HepG2 (cell line): ENCODE measurements around the gene AFF4. TPM values are rescaled to one million over a fixed set of nuclear protein-coding genes. Genes with fewer than 3 reads are reported as not detected.
A peak's percentile ranks its signal among the peaks of the same experiment; 100 is the strongest.
"Not testable (repeated sequence)": the region's sequence is repeated elsewhere in the genome, so short reads cannot be mapped to it uniquely, and the experiment has no call there.

Source experiments
- ATAC-seq: fragments of 200-7000 bp; cut with Tn5 transposase; 3 replicates; pipeline ENCODE4 v1.9.1; 2020; ENCODE audit warnings: mild to moderate bottlenecking, moderate library complexity
- BruUV-seq: library from RNA; stranded (reverse); fragments of 400-500 nt; replicated peaks from 2 replicates; lab custom pipeline; 2021; lab: Mats Ljungman, UMichigan
- CTCF ChIA-PET: fragments of 300-600 bp; formaldehyde crosslinking; extraction: SDS; loops from one replicate; lab custom pipeline; 2021; ENCODE audit warnings: low total read pairs, inconsistent platforms, low intra/inter-chr PET ratio; lab: Yijun Ruan, JAX
- POLR2A ChIA-PET: fragments of 350-600 bp; sonication (Branson Sonifier 250); formaldehyde crosslinking; loops from one replicate; lab custom pipeline; 2020; ENCODE audit warnings: antibody characterized with exemption, inconsistent platforms; lab: Yijun Ruan, JAX
- DNase-seq: peaks from one replicate; pipeline ENCODE4 v3.0.0-alpha.2; 2015; ENCODE audit warnings: low spot score
- FAIRE-seq: peaks from 3 replicates; lab custom pipeline; 2011; peaks lifted over from hg19 to GRCh38; lab: Jason Lieb, UNC
- H2AFZ ChIP-seq: one replicate; pipeline ENCODE4 v1.6.1; 2011; ENCODE audit warnings: low read length, inconsistent platforms
- H3K27ac ChIP-seq: fragments of 300-600 bp; 3 replicates; pipeline ENCODE4 v1.8.0; 2011; ENCODE audit warnings: mixed run types, mild to moderate bottlenecking, mixed read lengths, low read length, inconsistent platforms; ENCODE audit not compliant: insufficient read depth; ENCODE audit errors: extremely low read length
- H3K27me3 ChIP-seq, 2 experiments: fragments of 200-600 bp in 1 of 2; 2 replicates in 1 of 2; 3 replicates in 1 of 2; pipeline versions ENCODE4 v1.6.0 to v1.8.0; 2011; ENCODE audit warnings: low read length in 2 of 2, mild to moderate bottlenecking in 2 of 2, moderate library complexity in 2 of 2, inconsistent platforms in 1 of 2; ENCODE audit not compliant: insufficient read depth in 2 of 2, control insufficient read depth in 1 of 2
- H3K36me3 ChIP-seq, 2 experiments: fragments of 200-600 bp in 1 of 2; replicated peaks in 1 of 2; 2 replicates in 1 of 2; 3 replicates in 1 of 2; pipeline versions ENCODE4 v1.5.1 to v1.8.0; 2011; ENCODE audit warnings: low read length in 2 of 2, inconsistent platforms in 1 of 2; ENCODE audit not compliant: insufficient read depth in 2 of 2, control insufficient read depth in 1 of 2
- H3K4me1 ChIP-seq: 2 replicates; pipeline ENCODE4 v1.5.1; 2012; ENCODE audit warnings: low read length, inconsistent platforms; ENCODE audit not compliant: insufficient read depth
- H3K4me2 ChIP-seq: 2 replicates; pipeline ENCODE4 v1.6.0; 2011; ENCODE audit warnings: low read depth, low read length, inconsistent platforms
- H3K4me3 ChIP-seq, 3 experiments: fragments of 200-600 bp in 1 of 3; sonication (generic), shearing (Covaris generic) in 1 of 3; replicated peaks in 1 of 3; 2 replicates each; pipeline ENCODE4 v1.5.1; 2011 to 2016; ENCODE audit warnings: low read length in 3 of 3, inconsistent platforms in 2 of 3, low read depth in 2 of 3, mild to moderate bottlenecking in 2 of 3, control low read depth in 1 of 3, mixed read lengths in 1 of 3; ENCODE audit not compliant: insufficient read depth in 1 of 3
- H3K79me2 ChIP-seq: one replicate; pipeline ENCODE4 v1.6.1; 2011; ENCODE audit warnings: low read length, inconsistent platforms; ENCODE audit not compliant: insufficient read depth
- H3K9ac ChIP-seq: 2 replicates; pipeline ENCODE4 v1.6.0; 2011; ENCODE audit warnings: mild to moderate bottlenecking, low read depth, low read length, inconsistent platforms; ENCODE audit not compliant: insufficient read depth
- H3K9me3 ChIP-seq: 2 replicates; pipeline ENCODE4 v1.5.1; 2012; ENCODE audit warnings: mild to moderate bottlenecking, low read length
- H4K20me1 ChIP-seq: 2 replicates; pipeline ENCODE4 v1.6.0; 2011; ENCODE audit warnings: inconsistent platforms, mild to moderate bottlenecking, low read length, moderate library complexity; ENCODE audit not compliant: insufficient read depth
- ARID5B ChIP-seq: IDR thresholded peaks from 2 replicates; pipeline ENCODE4 v1.4.0; 2020; ENCODE audit warnings: mild to moderate bottlenecking, missing genetic modification reagents
- KLF13 ChIP-seq: sonication (generic); formaldehyde crosslinking; IDR thresholded peaks from 2 replicates; pipeline ENCODE4 v1.4.0; 2020; ENCODE audit warnings: mild to moderate bottlenecking, missing genetic modification reagents
- PAXIP1 ChIP-seq: sonication (generic); formaldehyde crosslinking; conservative IDR thresholded peaks from 2 replicates; pipeline ENCODE4 v1.4.0; 2020; ENCODE audit warnings: mild to moderate bottlenecking, missing genetic modification reagents, moderate library complexity
- SMAD9 ChIP-seq: sonication (generic); formaldehyde crosslinking; IDR thresholded peaks from 2 replicates; pipeline ENCODE4 v1.5.1; 2020; ENCODE audit warnings: mild to moderate bottlenecking, missing genetic modification reagents
- ZMYM3 ChIP-seq: sonication (generic); formaldehyde crosslinking; IDR thresholded peaks from 2 replicates; pipeline ENCODE4 v1.5.1; 2020; ENCODE audit warnings: mild to moderate bottlenecking, missing genetic modification reagents
- ZNF770 ChIP-seq: sonication (generic); formaldehyde crosslinking; IDR thresholded peaks from 2 replicates; pipeline ENCODE4 v1.5.0; 2020; ENCODE audit warnings: mild to moderate bottlenecking, missing genetic modification reagents
- WGBS: methylation state at CpG from one replicate; pipeline ENCODE4 v1.1.6; 2017; ENCODE audit warnings: low lambda C conversion rate; 5-methylcytosine and 5-hydroxymethylcytosine counted together
- in situ Hi-C: cut with HindIII; loops from 2 replicates; pipeline ENCODE4 v1.10.0; 2017; ENCODE audit warnings: low pct_unique_long_range_greater_than_20kb; ENCODE audit not compliant: extremely low pct_ligation_motif_present
- intact Hi-C: fragments of 100-400 bp; cut with micrococcal nuclease; formaldehyde crosslinking; loops from one replicate; pipeline ENCODE4 v1.10.0; 2022; ENCODE audit not compliant: unreplicated experiment
- polyA plus RNA-seq, 8 experiments: library from polyadenylated mRNA; depleted of rRNA in 3 of 8; stranded (reverse) in 7 of 8; unstranded in 1 of 8; fragments of >200 nt; fragmentation: Illumina TruSeq in 4 of 8; extraction: Trizol in 4 of 8; gene quantifications; 2 replicates each; pipeline versions ENCODE4 v1.2.1 to v1.2.3, GENCODE V29; 2011 to 2016; ENCODE audit warnings: low read depth in 4 of 8, missing spikeins in 1 of 8, mixed read lengths in 1 of 8; ENCODE audit not compliant: insufficient read depth in 1 of 8
- total RNA-seq, 5 experiments: library from RNA; depleted of rRNA; stranded (reverse); fragments of >200 nt; fragmentation: Illumina TruSeq; extraction: Trizol; gene quantifications; 2 replicates each; pipeline ENCODE4 v1.2.3, GENCODE V29; 2016; ENCODE audit warnings: low read depth in 1 of 5

The AFF4 gene
- total and polyA plus RNA-seq, 2 of the 13 experiments (the other 11 are each of a cell fraction or from before 2014, with no cell fraction given): 22.1 to 25.5 TPM

GRCh38 chr5:132854992-132855391 is 108.4 kb downstream of the AFF4 start:
- ATAC-seq, intact Hi-C loops, H3K9me3 ChIP-seq, in situ Hi-C loops, FAIRE-seq, H3K4me3 ChIP-seq, CTCF ChIA-PET, H3K27ac ChIP-seq, H3K27me3 ChIP-seq, BruUV-seq, H3K36me3 ChIP-seq, H3K79me2 ChIP-seq, H3K4me2 ChIP-seq, DNase-seq, H2AFZ ChIP-seq, H3K9ac ChIP-seq, H4K20me1 ChIP-seq: not testable (repeated sequence)
- POLR2A ChIA-PET: interaction anchor here (2.6 to 2.8 kb wide), 2 partner anchors 10 to 15 kb away, joined by 20 to 28 read pairs; partner anchors contain the start of genes GDF9 and UQCRQ
- H3K4me1 ChIP-seq: peaks cover 52% of the 10 kb centered on the region
- TF ChIP-seq ZMYM3 (CRISPR knock-in tag) (peak; percentile 69; the same call in 1 of the 2 replicates), ZNF770 (CRISPR knock-in tag) (peak; percentile 70)
- 98% methylated on average over 5 of the region's 5 CpGs for WGBS

- Histone ChIP-seq H3K9ac (no peak overlapping the region), H3K4me1 (peaks cover 59% of the 10 kb centered on the region), H3K27me3 (no peaks in the 10 kb centered on the region; a peak in 1 of 5 replicates), H3K9me3 (no peaks in the 10 kb centered on the region), H3K4me2 (no peak overlapping the region; the same call in 1 of the 2 replicates), H3K36me3 (no peaks in the 10 kb centered on the region), H2AFZ (peak overlapping the region; percentile 86), H4K20me1 (no peaks in the 10 kb centered on the region), H3K79me2 (no peaks in the 10 kb centered on the region), H3K4me3 (no peak overlapping the region), H3K27ac (peak overlapping the region; percentile 44)
- in situ Hi-C loops (no loop called here), intact Hi-C loops (no loop called here)
- ATAC-seq (peak; percentile 45), FAIRE-seq (no peak), DNase-seq (no peak)
- CTCF ChIA-PET: no interaction called here
- POLR2A ChIA-PET: interaction anchor here (1.0 to 2.8 kb wide), 4 partner anchors 11 to 197 kb away, joined by 3 to 28 read pairs (median 12); partner anchors contain the start of genes GDF9, HSPA4 and UQCRQ
- 11% methylated on average over 3 of the region's 3 CpGs for WGBS
- no TSS peak for BruUV-seq
- TF ChIP-seq ARID5B: 0 out of 2 replicates have a peak, but pooled peaks have one; percentile 11
- peak; percentile 18; the same call in 1 of the 2 replicates for TF ChIP-seq PAXIP1 (CRISPR knock-in tag)
- TF ChIP-seq SMAD9 (CRISPR knock-in tag): no peak
- no peak for TF ChIP-seq KLF13
Measured at GRCh38 chr5:132854301-132854700, 109.1 kb downstream of the AFF4 start.
